ENCODE data around the gene RIOK1.
A peak's percentile ranks its signal among the peaks of the same experiment; 100 is the strongest.
"Not testable (repeated sequence)": the region's sequence is repeated elsewhere in the genome, so short reads cannot be mapped to it uniquely, and the experiment has no call there.

Gene RIOK1

GRCh38 chr6:7389451-7390225 is at the start of gene RIOK1, which contains the start of gene CAGE1:
RIOK1 (plus strand) TSS chr6:7389808; CDS start chr6:7390003, 195 bp downstream.
CAGE1 (minus strand) TSS chr6:7389742; CDS start chr6:7387173, 2,569 bp downstream.
- DNase-seq, result peak; percentile 96

- DNase-seq, result no peak
Observed at GRCh38 chr6:7341271-7341670, 48.3 kb upstream of the RIOK1 start.

- DNase-seq, result peak; percentile 66
Observed at GRCh38 chr6:7341989-7342742, 47.4 kb upstream of the RIOK1 start.

GRCh38 chr6:7343546-7344475 is 45.8 kb upstream of the RIOK1 start:
- DNase-seq, result no peak

- DNase-seq, result not testable (repeated sequence)
Observed at GRCh38 chr6:7344773-7345450, 44.7 kb upstream of the RIOK1 start.

GRCh38 chr6:7347551-7347997 is 42.0 kb upstream of the RIOK1 start:
- DNase-seq, result not testable (repeated sequence)

- DNase-seq, result not testable (repeated sequence)
Observed at GRCh38 chr6:7350591-7350990, 39.0 kb upstream of the RIOK1 start.

GRCh38 chr6:7351916-7352315 is 37.7 kb upstream of the RIOK1 start:
- DNase-seq, result not testable (repeated sequence)

- no peak for DNase-seq
Observed at GRCh38 chr6:7367408-7367807, 22.2 kb upstream of the RIOK1 start.

- no peak for DNase-seq
Observed at GRCh38 chr6:7373739-7374138, 15.9 kb upstream of the RIOK1 start.

GRCh38 chr6:7377961-7378360 is 11.6 kb upstream of the RIOK1 start:
- no peak for DNase-seq

GRCh38 chr6:7378740-7379139 is 10.9 kb upstream of the RIOK1 start:
- DNase-seq, result no peak

GRCh38 chr6:7381092-7381491 is 8.5 kb upstream of the RIOK1 start:
- DNase-seq, result no peak

GRCh38 chr6:7389162-7389450 is 502 bp upstream of the RIOK1 start:
- DNase-seq, result no peak

- no peak for DNase-seq
Observed at GRCh38 chr6:7390226-7390878, 744 bp downstream of the RIOK1 start.

GRCh38 chr6:7391151-7391550 is 1.5 kb downstream of the RIOK1 start:
- DNase-seq, result no peak

- no peak for DNase-seq
Observed at GRCh38 chr6:7392402-7392801, 2.8 kb downstream of the RIOK1 start.

GRCh38 chr6:7401075-7401474 is 11.5 kb downstream of the RIOK1 start:
- DNase-seq, result no peak

- DNase-seq, result no peak
Observed at GRCh38 chr6:7402716-7403115, 13.1 kb downstream of the RIOK1 start.

GRCh38 chr6:7404546-7404945 is 14.9 kb downstream of the RIOK1 start:
- DNase-seq, result no peak

- DNase-seq, result no peak
Observed at GRCh38 chr6:7406743-7407142, 17.1 kb downstream of the RIOK1 start.

- DNase-seq, result no peak
Observed at GRCh38 chr6:7409740-7410139, 20.1 kb downstream of the RIOK1 start.

Data from NCI-H1694 (cell line).